ENCODE data around the gene C6orf15.

The C6orf15 gene

GRCh38 chr6:31112478-31112877 lies at the start of gene C6orf15:
Gene C6orf15 (minus strand): TSS chr6:31112575. CDS start chr6:31112555, 20 bp downstream.
- no peak for DNase-seq (ENCODE audit: low read depth in 2 of 2)

- no peak for DNase-seq (ENCODE audit: low read depth in 2 of 2)
These were observed 49.1 kb upstream of the C6orf15 start for GRCh38 chr6:31161216-31162126.

DNA sequence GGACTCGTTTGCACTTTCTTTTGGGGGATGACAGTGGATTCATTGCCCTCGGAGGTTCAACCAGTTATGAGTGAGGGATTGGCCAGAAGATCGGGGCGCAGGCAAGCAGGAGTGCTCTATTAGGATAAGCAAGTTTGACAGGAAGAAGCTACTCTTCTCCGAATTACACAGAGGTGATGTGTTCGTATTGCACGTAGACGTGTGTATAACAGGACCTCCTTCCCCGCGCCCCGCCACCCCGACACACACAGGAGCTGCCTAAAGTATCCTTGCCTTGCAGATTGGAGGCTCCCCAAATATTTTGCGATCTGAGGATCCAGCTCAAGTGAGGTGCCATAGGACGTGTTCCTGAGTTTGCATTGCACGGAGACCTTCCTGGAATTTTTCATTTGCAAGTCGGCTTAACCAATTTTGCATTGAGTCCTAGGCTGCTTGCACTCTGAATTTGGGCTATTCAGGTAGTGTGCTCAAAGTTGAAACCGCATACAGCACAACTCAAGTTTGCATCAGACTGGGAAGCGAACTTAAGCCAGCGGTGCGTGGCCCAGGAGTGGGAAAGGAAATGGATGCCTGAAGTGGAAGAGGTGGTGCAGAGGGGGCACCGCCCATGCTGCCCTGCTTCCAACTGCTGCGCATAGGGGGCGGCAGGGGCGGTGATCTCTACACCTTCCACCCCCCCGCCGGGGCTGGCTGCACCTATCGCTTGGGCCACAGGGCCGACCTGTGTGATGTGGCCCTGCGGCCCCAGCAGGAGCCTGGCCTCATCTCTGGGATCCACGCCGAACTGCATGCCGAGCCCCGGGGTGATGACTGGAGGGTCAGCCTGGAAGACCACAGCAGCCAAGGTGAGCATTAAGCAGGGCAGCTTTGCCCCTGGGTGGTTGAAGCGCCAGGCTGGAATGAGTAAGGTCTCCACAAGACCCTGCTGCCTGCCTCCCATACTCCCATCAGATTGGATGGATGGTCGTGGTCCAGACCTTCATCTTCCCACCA lies 46.8 kb upstream of the C6orf15 start:
- no peak for DNase-seq (ENCODE audit: low read depth in 2 of 2)

GRCh38 chr6:31158140-31158862 lies 45.9 kb upstream of the C6orf15 start, which contains the start of gene TCF19:
Gene TCF19 (plus strand): TSS chr6:31158589. CDS start chr6:31159470, 881 bp downstream.
- peak; percentile 99 for DNase-seq (ENCODE audit: low read depth in 2 of 2)

DNA sequence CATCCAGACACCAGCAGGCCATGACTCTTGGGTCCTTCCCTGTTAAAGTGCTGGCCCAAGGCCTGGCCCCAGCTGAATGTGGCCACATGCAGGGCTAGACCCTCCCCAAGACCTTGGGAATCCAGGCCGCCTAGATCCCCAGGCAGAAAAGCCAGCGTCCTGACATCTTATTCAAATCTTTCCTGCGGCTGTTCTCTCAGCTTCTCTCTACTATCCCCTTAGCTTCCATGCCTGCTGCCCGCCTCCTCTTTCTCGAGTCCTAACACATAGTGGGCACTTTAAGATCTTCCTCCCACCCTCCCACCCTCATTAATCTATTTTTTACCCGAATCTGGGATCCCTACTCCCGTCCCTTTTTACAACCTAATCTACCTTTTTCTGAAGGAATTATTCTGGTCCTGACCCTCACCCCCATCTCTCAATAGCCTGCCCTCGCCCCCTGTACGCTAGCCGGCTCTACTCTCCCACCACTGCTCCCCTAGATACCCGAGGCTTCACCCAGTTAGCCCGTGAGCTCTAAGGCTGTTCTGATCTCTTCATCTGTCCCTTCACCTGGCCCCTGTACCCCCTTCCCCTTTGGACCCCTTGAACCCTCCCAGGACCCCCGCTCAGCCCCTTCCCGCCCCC lies 45.3 kb upstream of the C6orf15 start, which contains the start of gene CCHCR1:
CCHCR1 (minus strand) TSS at position 290 of the 627 bp plus-strand sequence; CDS start at position 88, 202 bp downstream.
- no peak for DNase-seq (ENCODE audit: low read depth in 2 of 2)

GRCh38 chr6:31156641-31157040 lies 44.3 kb upstream of the C6orf15 start:
- no peak for DNase-seq (ENCODE audit: low read depth in 2 of 2)

GRCh38 chr6:31154436-31154835 lies 42.1 kb upstream of the C6orf15 start:
- DNase-seq (ENCODE audit: low read depth in 2 of 2): no peak

GRCh38 chr6:31152781-31153180 lies 40.4 kb upstream of the C6orf15 start:
- DNase-seq (ENCODE audit: low read depth in 2 of 2): no peak

- no peak for DNase-seq (ENCODE audit: low read depth in 2 of 2)
These were observed 37.6 kb upstream of the C6orf15 start for GRCh38 chr6:31149827-31150447.

- no peak for DNase-seq (ENCODE audit: low read depth in 2 of 2)
These were observed 33.0 kb upstream of the C6orf15 start for GRCh38 chr6:31145386-31145785.

DNA sequence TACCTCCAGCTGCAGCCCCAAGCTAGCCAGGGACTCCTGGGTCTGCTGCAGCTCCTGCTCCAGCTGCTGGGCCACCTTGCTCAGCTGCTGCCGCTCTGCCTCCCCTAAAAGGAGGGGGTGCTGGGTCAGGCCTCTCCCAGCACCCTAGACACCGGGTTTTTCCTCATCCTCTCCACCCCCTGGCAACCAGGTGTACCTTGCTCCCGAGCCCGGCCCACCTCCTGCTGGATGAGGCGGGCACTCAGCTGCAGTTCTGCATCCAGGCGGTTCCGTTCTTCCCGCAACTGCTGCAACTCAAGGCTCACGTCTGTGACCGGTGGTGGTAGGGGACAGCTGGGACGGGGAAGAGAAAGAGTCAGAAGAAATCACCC lies 32.6 kb upstream of the C6orf15 start:
- DNase-seq (ENCODE audit: low read depth in 2 of 2): no peak

- DNase-seq (ENCODE audit: low read depth in 2 of 2): no peak
These were observed 32.1 kb upstream of the C6orf15 start for GRCh38 chr6:31144296-31144969.

- DNase-seq (ENCODE audit: low read depth in 2 of 2): no peak
These were observed 30.8 kb upstream of the C6orf15 start for GRCh38 chr6:31143148-31143547.

DNA sequence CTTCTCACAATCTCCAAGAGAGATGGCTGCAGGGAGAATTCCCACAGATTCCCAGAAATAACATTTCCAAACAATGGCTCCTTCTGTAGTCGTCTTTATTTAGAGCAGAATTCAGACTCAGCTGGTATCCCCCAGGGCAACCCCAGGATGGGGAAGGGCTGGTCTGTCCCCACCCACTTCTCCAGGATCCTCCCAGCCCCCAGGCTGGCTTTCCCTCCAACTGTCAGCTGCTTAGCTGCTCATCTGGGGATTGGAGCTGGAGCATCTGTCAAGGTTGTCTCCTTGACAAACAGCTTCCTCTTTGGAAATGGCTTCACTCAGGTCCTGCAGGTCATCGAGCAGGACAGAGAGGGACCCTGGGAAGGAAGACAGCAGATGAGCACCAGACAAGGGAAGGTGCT lies 30.0 kb upstream of the C6orf15 start:
- DNase-seq (ENCODE audit: low read depth in 2 of 2): no peak

DNA sequence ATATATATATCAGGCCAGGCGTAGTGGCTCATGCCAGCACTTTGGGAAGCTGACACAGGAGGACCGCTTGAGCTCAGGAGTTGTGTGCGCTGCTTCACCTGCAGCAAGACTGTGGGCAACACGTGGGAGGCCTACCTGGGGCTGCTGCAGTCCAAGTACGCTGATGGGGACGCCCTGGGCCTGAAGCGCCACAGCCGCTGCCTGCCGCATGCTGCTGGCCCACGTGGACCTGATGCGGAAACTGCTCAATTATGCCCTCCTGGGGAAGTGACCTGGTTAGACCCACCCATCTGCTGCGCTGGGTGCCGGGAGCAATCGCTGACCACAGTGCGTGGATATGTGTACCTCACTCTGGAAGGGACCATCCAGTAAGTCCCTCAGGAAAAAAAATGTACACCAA lies 28.3 kb upstream of the C6orf15 start:
- DNase-seq (ENCODE audit: low read depth in 2 of 2): no peak

GRCh38 chr6:31139599-31139998 lies 27.2 kb upstream of the C6orf15 start:
- no peak for DNase-seq (ENCODE audit: low read depth in 2 of 2)

- no peak for DNase-seq (ENCODE audit: low read depth in 2 of 2)
These were observed 26.6 kb upstream of the C6orf15 start, which contains the start of gene PSORS1C2 for GRCh38 chr6:31138982-31139381. Gene PSORS1C2 (minus strand): TSS chr6:31139066. CDS start chr6:31139026, 40 bp downstream.

- DNase-seq (ENCODE audit: low read depth in 2 of 2): no peak
These were observed 23.3 kb upstream of the C6orf15 start for GRCh38 chr6:31135710-31136109.

DNA sequence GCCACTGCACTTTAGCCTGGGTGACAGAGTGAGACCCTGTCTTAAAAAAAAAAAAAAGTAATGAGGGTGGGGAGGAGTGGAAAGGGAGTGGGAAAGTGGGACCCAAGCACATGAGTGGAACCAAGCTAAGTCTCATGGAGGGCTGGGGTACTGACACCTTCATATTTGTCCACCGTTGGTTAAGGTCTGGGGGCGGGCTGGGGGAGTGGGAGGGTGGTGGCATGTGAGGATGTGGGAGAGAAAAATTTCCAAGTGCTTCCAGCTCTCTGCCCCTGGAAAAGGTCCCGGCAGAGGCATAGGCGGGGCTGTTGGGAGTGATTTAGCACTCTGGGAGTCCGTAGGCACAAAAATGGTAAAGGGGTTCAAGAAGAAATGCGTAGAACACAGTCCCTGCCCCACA lies 20.4 kb upstream of the C6orf15 start:
- DNase-seq (ENCODE audit: low read depth in 2 of 2): no peak

- DNase-seq (ENCODE audit: low read depth in 2 of 2): no peak
These were observed 19.2 kb upstream of the C6orf15 start for GRCh38 chr6:31131595-31131994.
